GM20000 (cell line): ENCODE results near the gene CD72.
"Not testable (repeated sequence)": the region's sequence is repeated elsewhere in the genome, so short reads cannot be mapped to it uniquely, and the experiment has no call there.

Source experiments
- DNase-seq: peaks from one replicate; pipeline ENCODE4 v3.0.0; 2012; ENCODE audit warnings: low spot score
- CTCF ChIP-seq: IDR thresholded peaks from 2 replicates; pipeline ENCODE4 v1.5.1; 2012; ENCODE audit warnings: mild to moderate bottlenecking, control low read depth; ENCODE audit errors: extremely low read depth, missing control alignments

CD72 gene

DNA sequence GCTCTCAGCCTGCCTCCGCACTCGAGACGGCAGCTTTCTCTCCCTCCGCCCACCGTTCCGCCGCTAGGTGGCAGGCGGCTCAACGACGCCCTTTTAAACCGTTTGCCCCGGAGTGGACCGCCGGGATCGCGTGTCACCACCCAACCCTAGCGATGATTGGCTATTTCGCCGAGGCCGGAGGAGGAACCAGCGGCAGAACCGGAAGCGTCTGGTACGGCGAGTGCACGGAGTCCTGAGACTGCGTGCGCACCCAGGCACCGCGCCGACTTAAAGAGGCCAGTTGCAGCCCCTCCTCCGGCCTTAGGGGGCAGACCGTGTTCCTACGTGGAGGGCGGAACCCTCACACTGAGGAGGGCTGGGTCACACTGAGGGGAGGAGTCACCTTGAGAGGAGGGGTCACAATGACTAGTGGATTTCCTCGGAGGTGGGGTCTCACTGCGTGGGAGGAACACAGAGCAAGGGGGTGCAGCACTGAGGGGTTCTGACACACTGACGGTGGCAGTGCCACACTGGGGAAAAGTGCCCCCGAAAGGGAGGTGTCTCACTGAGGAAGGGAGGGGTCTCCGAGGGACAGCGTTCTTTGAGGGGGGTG lies 14.1 kb downstream of the CD72 start:
- peak; percentile 89 for TF ChIP-seq CTCF
- DNase-seq: peak; percentile 97

DNA sequence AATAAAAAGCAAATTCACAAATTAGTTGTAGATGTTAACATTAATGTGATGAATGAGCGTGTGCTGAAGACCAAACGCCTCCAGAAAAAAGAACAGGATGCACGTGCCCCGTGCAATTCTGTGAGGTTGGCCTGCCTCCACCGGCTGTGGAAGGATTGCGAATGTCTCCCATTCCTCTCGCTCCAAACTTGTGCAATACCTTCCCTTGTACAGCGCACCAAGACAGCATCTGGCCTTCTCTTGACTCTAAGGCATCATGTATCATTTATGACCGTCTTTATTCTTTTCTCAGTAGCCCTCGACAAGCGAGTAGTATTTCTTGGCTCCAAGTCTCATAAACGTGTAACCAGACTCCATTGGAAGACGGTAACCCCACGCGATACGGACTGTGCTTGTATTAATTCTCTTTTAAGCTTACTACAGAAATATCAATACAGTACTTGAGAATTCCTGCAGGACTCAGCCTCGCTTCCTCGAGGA lies 14.7 kb downstream of the CD72 start:
- TF ChIP-seq CTCF: no peak
- DNase-seq: no peak

GRCh38 chr9:35599763-35600604 lies 18.2 kb downstream of the CD72 start:
- no peak for TF ChIP-seq CTCF
- no peak for DNase-seq

GRCh38 chr9:35598866-35599590 lies 19.2 kb downstream of the CD72 start:
- DNase-seq: no peak
- TF ChIP-seq CTCF: no peak

- DNase-seq: not testable (repeated sequence)
These were observed 21.3 kb downstream of the CD72 start for GRCh38 chr9:35596907-35597306.

DNA sequence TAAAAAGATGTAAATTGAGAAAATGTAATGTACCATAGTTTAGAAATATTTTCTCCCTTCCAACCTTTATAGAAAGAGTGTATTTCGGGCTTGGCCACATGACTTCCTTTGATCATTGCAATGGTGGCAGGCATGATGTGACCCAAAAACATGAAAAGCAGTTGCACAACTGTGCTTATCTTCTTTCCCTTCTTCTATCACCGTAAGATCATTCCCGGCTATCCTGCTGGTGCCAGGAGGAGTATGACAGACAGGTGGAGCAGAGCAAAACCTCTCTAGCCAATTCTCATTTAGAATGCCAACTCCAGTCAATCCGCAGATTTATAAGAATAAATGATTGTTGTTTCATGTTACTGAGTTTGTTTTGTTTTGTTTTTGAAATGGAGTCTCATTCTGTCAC lies 23.7 kb downstream of the CD72 start:
- DNase-seq: no peak
- TF ChIP-seq CTCF: no peak

DNA sequence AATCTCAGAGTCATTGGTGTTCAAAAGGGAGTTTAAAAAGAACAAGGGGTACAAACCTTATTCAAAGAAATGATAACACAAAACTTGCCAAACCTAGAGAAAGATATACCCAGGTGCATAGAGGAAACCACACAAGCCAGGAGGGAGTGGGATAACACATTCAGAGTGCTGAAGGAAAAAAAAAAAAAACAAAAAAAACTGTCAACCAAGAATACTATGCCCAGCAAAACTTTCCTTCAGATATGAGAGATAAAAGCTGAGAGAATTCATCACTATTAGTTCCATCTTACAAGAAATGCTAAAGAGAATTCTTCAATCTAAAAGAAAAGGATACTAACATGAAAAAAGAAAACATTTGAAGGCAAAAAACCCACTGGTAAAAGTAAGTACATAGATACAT lies 24.6 kb downstream of the CD72 start:
- no peak for DNase-seq
- TF ChIP-seq CTCF: no peak

- not testable (repeated sequence) for DNase-seq
These were observed 29.7 kb downstream of the CD72 start for GRCh38 chr9:35588506-35588905.

GRCh38 chr9:35584681-35585080 lies 33.5 kb downstream of the CD72 start:
- not testable (repeated sequence) for DNase-seq

- DNase-seq: not testable (repeated sequence)
These were observed 34.7 kb downstream of the CD72 start for GRCh38 chr9:35583521-35583920.

DNA sequence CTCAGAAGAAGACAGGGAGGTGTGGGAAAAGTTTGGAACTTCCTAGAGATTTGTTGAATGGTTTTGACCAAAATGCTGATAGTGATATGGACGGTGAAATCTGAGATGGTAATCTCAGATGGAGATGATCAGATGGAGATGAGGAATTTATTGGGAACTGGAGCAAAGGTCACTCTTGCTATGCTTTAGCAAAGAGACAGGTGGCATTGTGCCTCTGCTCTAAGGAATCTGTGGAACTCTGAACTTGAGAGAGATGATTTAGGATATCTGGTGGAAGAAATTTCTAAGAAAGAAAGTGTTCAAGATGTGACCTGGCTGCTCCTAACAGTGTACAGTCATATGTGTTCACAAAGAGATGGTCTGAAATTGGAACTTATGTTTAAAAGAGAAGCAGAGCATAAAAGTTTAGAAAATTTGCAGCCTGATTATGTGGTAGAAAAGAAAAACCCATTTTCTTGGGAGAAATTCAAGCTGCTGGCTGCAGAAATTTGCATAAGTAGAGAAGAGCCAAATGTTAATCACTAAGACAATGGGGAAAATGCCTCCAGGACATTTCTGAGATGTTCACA lies 38.5 kb downstream of the CD72 start:
- DNase-seq: not testable (repeated sequence)
